Nephron progenitor cell (in vitro differentiated cells): ENCODE results near the gene DLD.

Experiments
- DNase-seq: peaks from one replicate; pipeline ENCODE4 v3.0.0; 2021
- H3K27ac Mint-ChIP-seq: 2 replicates; pipeline ENCODE4 v1.8.0; 2021; ENCODE audit warnings: mild to moderate bottlenecking, moderate library complexity, mixed read lengths
- H3K27me3 Mint-ChIP-seq: 2 replicates; pipeline ENCODE4 v1.8.0; 2021; ENCODE audit warnings: mild to moderate bottlenecking, low read depth, mixed read lengths; ENCODE audit not compliant: poor library complexity
- H3K36me3 Mint-ChIP-seq: 2 replicates; pipeline ENCODE4 v1.8.0; 2021; ENCODE audit warnings: low read depth, mixed read lengths
- H3K4me1 Mint-ChIP-seq: 2 replicates; pipeline ENCODE4 v1.8.0; 2021; ENCODE audit warnings: mixed read lengths
- H3K4me3 Mint-ChIP-seq: 2 replicates; pipeline ENCODE4 v1.8.0; 2021; ENCODE audit warnings: mild to moderate bottlenecking, moderate library complexity, mixed read lengths
- H3K9me3 Mint-ChIP-seq: 2 replicates; pipeline ENCODE4 v1.8.0; 2021; ENCODE audit warnings: mild to moderate bottlenecking, moderate library complexity, mixed read lengths
- TF ChIP-seq, protein P1 (sequence below): fragments of 200-600 bp; sonication (generic); IDR thresholded peaks from 2 replicates; pipeline ENCODE4 v1.5.0; 2021; ENCODE audit warnings: antibody characterized with exemption

Gene DLD

DNA sequence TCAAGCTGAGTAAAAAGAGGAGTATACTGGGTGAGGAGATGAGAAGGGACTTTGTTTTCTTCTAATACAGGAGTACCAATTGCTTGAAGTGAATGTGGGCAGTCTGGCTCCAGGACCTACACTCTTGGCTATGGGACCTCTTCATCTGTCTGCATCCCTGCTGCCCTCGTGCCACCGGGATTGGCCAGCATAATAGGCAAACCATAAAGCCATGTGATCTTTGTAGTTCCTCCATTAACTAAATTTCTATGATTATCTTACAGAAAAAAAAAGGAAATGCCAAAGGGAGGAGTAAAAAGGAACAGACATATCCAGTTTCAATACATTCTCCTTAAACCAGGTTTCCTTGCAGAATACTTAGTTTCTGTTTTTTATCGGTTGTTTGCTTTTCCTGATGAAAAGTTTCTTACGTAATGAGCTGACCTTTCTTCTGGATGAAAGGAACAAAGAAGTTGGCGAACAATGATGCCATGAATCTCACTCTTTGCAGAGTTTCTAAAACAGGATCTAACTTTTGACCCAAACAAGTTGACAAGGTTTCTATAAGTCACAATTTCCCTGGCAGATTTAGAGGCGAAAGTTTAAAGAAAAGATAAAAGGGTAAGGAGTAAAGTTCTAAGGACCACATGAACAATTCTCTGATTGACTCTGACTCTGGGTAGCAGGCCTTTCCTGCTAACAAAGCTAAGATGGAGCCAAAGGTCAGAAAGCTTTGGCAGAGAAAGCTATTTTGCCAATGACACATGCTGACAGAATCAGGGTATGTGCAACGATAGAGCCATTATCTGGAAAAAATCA lies 57.9 kb downstream of the DLD start:
- no peak overlapping the region for H3K4me3 Mint-ChIP-seq
- no peaks in the 10 kb centered on the region for H3K9me3 Mint-ChIP-seq
- H3K36me3 Mint-ChIP-seq, result peaks cover 78% of the 10 kb centered on the region
- TF ChIP-seq, protein P1, sequence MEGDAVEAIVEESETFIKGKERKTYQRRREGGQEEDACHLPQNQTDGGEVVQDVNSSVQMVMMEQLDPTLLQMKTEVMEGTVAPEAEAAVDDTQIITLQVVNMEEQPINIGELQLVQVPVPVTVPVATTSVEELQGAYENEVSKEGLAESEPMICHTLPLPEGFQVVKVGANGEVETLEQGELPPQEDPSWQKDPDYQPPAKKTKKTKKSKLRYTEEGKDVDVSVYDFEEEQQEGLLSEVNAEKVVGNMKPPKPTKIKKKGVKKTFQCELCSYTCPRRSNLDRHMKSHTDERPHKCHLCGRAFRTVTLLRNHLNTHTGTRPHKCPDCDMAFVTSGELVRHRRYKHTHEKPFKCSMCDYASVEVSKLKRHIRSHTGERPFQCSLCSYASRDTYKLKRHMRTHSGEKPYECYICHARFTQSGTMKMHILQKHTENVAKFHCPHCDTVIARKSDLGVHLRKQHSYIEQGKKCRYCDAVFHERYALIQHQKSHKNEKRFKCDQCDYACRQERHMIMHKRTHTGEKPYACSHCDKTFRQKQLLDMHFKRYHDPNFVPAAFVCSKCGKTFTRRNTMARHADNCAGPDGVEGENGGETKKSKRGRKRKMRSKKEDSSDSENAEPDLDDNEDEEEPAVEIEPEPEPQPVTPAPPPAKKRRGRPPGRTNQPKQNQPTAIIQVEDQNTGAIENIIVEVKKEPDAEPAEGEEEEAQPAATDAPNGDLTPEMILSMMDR, result no peak
- H3K27ac Mint-ChIP-seq, result no peak overlapping the region
- H3K27me3 Mint-ChIP-seq, result peaks cover 4% of the 10 kb centered on the region
- H3K4me1 Mint-ChIP-seq, result peaks cover 45% of the 10 kb centered on the region
- DNase-seq, result no peak

DNA sequence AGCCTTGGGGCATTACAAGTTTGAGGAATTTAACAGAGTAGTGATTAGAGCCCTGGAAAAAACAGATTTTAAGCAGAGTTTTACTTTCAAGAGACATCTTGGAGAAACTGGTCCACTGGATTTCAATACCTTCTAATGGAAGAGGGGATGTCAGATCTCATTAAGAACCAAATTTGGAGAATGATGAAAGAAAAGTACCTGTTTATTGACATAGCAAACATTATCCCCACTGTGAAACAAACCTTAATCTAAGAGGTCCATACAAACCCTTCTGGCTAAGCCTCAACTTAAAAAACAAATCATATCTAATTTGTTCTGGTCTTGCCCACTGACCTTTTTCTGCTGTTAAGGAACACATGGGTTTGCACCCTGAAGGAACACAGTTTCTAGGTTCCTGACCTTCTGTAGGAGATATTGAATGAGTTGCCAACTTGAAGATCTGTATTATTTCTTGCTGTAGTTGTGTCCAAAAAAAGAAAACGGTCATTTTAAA lies 58.5 kb downstream of the DLD start:
- Mint-ChIP-seq H3K27me3 (peaks cover 4% of the 10 kb centered on the region), H3K9me3 (no peaks in the 10 kb centered on the region), H3K27ac (no peak overlapping the region), H3K4me1 (peaks cover 40% of the 10 kb centered on the region), H3K4me3 (no peak overlapping the region), H3K36me3 (peaks cover 73% of the 10 kb centered on the region)
- TF ChIP-seq, protein P1, result no peak
- no peak for DNase-seq

DNA sequence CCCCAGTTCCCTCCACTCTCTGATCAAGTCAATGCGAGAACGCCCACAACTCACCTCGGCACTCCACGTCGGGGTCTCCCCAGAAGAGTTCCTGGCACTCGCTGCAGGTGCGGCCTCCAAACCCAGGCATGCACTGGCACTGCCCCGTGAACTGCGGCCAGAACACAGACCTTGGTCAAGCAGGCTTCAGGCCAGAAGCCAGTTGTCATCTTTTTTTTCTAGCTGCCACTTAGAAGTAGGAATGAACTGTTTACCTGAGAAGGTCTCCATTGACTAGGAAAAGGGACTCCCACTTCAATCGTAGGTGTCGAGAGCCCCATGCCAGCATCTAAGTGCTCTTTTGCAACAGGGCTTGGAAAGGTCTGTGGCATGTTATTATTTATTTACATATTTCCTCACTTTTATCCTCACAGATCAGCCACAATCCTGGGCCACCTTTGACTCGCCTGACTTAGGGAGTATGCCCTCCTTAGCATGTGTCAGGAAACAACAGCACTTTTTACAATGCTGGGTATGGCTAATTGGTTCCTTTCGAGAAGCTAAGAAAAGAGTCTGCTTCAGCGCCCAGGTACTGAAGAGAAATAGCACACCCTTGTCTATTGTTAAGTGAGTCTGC lies 60.3 kb downstream of the DLD start:
- Mint-ChIP-seq H3K4me1 (peaks cover 24% of the 10 kb centered on the region), H3K4me3 (no peak overlapping the region), H3K36me3 (peaks cover 83% of the 10 kb centered on the region), H3K27ac (peak overlapping the region; percentile 81), H3K9me3 (no peaks in the 10 kb centered on the region), H3K27me3 (no peaks in the 10 kb centered on the region)
- DNase-seq, result no peak
- TF ChIP-seq, protein P1, result no peak

DNA sequence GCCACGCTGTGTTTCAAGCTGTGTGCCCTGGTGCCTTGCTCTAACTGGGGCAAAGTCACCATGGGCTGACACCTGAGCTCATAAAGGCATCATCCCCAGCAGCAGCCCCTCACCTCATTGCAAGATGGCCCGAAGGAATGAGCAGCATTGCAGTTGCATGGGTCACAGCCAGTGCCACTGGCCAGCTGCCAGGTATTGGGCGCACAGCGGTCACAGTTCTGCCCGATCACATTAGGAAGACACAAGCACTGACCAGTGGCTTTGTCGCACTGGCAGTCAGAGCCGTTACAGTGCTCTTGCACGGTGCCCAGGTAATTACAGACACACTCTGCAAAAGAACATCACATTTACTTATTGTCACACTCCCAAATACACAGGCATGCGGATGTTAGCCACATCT lies 60.9 kb downstream of the DLD start:
- H3K27me3 Mint-ChIP-seq, result no peaks in the 10 kb centered on the region
- no peak for DNase-seq
- TF ChIP-seq, protein P1, result no peak
- H3K4me3 Mint-ChIP-seq, result no peak overlapping the region
- H3K36me3 Mint-ChIP-seq, result peaks cover 82% of the 10 kb centered on the region
- H3K4me1 Mint-ChIP-seq, result peaks cover 24% of the 10 kb centered on the region
- H3K27ac Mint-ChIP-seq, result peak overlapping the region; percentile 45
- no peaks in the 10 kb centered on the region for H3K9me3 Mint-ChIP-seq

DNA sequence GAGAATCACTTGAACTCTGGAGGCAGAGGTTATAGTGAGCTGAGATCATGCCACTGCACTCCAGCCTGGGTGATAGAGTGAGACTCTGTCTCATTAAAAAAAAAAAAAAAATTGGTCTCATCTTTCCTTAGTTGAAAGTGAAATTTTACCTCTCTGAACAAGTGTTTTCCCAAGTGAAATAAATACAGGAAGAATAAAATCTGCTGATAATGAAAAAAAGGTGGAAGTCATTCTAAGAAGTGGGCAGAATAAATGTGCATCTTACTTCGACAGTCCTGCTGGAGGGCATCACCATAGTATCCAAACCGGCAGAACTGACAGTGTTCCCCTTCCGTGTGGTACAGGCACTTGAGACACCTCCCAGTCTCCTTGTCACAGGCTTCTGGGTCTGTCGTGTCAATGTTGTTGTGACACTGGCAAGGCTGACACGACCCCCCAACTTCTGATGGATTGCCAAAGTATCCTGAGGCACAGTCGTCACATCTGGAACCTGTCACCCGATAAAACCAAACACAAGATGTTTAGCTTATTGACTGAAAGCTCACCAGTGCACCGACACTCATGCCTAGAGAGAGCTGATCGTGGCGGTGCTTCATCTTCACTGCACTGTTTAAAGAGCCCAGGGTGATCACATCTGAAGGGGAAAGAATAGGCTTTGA lies 62.4 kb downstream of the DLD start:
- Mint-ChIP-seq H3K36me3 (peaks cover 78% of the 10 kb centered on the region), H3K27me3 (no peaks in the 10 kb centered on the region), H3K27ac (peak overlapping the region; percentile 65), H3K4me1 (peaks cover 24% of the 10 kb centered on the region), H3K4me3 (no peak overlapping the region), H3K9me3 (no peaks in the 10 kb centered on the region)
- no peak for DNase-seq
- TF ChIP-seq, protein P1, result no peak
